ENCODE data around the gene TRPC4. TPM values are rescaled to one million over a fixed set of nuclear protein-coding genes. Genes with fewer than 3 reads are reported as not detected.

The TRPC4 gene
- total and polyA plus RNA-seq, 7 donors, result 0.03 to 0.59 (median 0.08) TPM

GRCh38 chr13:37700887-37701286 is 168.7 kb downstream of the TRPC4 start:
- Histone ChIP-seq H3K36me3 (ENCODE audit: insufficient read depth in 1 of 2, low read depth in 1 of 2) (no peaks in the 10 kb centered on the region), H3K4me3 (no peak overlapping the region), H3K9me3 (no peaks in the 10 kb centered on the region), H3K27me3 (ENCODE audit: insufficient read depth in 3 of 3, low read length in 2 of 3) (no peaks in the 10 kb centered on the region), H3K27ac (no peak overlapping the region), H3K4me1 (no peaks in the 10 kb centered on the region)
- TF ChIP-seq, protein P1, sequence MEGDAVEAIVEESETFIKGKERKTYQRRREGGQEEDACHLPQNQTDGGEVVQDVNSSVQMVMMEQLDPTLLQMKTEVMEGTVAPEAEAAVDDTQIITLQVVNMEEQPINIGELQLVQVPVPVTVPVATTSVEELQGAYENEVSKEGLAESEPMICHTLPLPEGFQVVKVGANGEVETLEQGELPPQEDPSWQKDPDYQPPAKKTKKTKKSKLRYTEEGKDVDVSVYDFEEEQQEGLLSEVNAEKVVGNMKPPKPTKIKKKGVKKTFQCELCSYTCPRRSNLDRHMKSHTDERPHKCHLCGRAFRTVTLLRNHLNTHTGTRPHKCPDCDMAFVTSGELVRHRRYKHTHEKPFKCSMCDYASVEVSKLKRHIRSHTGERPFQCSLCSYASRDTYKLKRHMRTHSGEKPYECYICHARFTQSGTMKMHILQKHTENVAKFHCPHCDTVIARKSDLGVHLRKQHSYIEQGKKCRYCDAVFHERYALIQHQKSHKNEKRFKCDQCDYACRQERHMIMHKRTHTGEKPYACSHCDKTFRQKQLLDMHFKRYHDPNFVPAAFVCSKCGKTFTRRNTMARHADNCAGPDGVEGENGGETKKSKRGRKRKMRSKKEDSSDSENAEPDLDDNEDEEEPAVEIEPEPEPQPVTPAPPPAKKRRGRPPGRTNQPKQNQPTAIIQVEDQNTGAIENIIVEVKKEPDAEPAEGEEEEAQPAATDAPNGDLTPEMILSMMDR (IDR thresholded peaks at IDR 0.05), result no peak
- 63 to 65% (median 65%) methylated on average over 2 of the region's 2 CpGs for WGBS, 3 donors
- DNase-seq (no peak), ATAC-seq (no peak)
- intact Hi-C loops (cut with DNase I), result no loop called here

DNA sequence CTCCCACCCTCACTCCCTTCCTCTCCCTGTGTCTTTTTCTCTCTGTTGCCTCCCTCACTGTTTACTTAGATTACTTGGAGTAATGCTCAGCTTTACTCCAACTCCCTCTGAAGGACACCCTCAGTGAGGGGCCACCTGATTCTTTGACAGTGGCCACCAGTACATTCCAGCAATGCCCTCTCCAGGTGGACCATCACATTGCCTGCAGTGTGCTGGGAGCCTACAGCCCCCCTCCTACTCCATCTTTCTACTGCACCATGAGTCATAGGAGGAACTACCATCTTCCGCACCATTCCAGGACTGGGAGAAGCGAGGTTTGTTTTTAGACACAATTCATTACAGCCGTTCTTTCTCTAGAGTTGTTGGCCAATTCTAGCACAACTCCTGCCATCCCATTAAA is 174.4 kb downstream of the TRPC4 start:
- no peaks in the 10 kb centered on the region for H3K4me1 ChIP-seq
- TF ChIP-seq, protein P1 (IDR thresholded peaks at IDR 0.05), result no peak
- no peaks in the 10 kb centered on the region for H3K9me3 ChIP-seq
- DNase-seq (no peak), ATAC-seq (no peak)
- no peak overlapping the region for H3K27ac ChIP-seq
- 91 to 94% (median 93%) methylated on average over 3 of the region's 3 CpGs for WGBS, 3 donors
- no peaks in the 10 kb centered on the region for H3K36me3 ChIP-seq (ENCODE audit: insufficient read depth in 1 of 2, low read depth in 1 of 2)
- H3K4me3 ChIP-seq, result no peak overlapping the region
- no peaks in the 10 kb centered on the region for H3K27me3 ChIP-seq (ENCODE audit: insufficient read depth in 3 of 3, low read length in 2 of 3)
- intact Hi-C loops (cut with DNase I), result no loop called here

DNA sequence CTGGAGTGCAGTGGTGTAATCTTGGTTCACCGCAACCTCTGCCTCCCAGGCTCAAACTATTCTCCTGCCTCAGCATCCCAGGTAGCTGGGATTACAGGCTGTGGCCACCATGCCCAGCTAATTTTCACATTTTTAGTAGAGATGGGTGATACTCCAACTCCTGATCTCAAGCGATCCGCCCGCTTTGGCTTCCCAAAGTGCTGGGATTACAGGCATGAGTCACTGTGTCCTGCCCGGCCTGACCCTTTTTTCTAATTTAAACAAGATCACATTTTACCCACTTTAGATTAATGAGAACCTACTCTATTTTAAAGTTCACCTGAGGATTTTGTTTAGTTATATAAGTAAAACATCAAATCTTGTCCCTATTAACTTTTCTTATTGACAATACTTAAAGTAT is 179.2 kb downstream of the TRPC4 start:
- TF ChIP-seq, protein P1 (IDR thresholded peaks at IDR 0.05), result no peak
- WGBS, 3 donors, result 78 to 91% (median 85%) methylated on average over 5 of the region's 5 CpGs
- Histone ChIP-seq H3K9me3 (no peaks in the 10 kb centered on the region), H3K36me3 (ENCODE audit: insufficient read depth in 1 of 2, low read depth in 1 of 2) (no peaks in the 10 kb centered on the region), H3K27me3 (ENCODE audit: insufficient read depth in 3 of 3, low read length in 2 of 3) (peaks cover 0 to 4% (median 0%) of the 10 kb centered on the region in 3 donors), H3K27ac (no peak overlapping the region), H3K4me1 (no peaks in the 10 kb centered on the region), H3K4me3 (no peak overlapping the region)
- intact Hi-C loops (cut with DNase I), result no loop called here
- DNase-seq, result no peak
- ATAC-seq, result no peak

- H3K9me3 ChIP-seq, result no peaks in the 10 kb centered on the region
- no peak overlapping the region for H3K27ac ChIP-seq
- DNase-seq (no peak), ATAC-seq (no peak)
- no peaks in the 10 kb centered on the region for H3K4me1 ChIP-seq
- TF ChIP-seq, protein P1 (IDR thresholded peaks at IDR 0.05), result no peak
- intact Hi-C loops (cut with DNase I), result loop anchor here in 1 of 2 donors (10.0 kb wide), 1 partner anchor 1798 kb away; no protein-coding TSS in a partner anchor
- peaks cover 0 to 4% (median 0%) of the 10 kb centered on the region in 3 donors for H3K27me3 ChIP-seq (ENCODE audit: insufficient read depth in 3 of 3, low read length in 2 of 3)
- H3K36me3 ChIP-seq (ENCODE audit: insufficient read depth in 1 of 2, low read depth in 1 of 2), result no peaks in the 10 kb centered on the region
- H3K4me3 ChIP-seq, result no peak overlapping the region
- WGBS, 3 donors, result 93 to 96% (median 96%) methylated on average over 2 of the region's 2 CpGs
These were observed 183.1 kb downstream of the TRPC4 start for GRCh38 chr13:37686501-37686900.

- 48 to 60% (median 57%) methylated on average over 5 of the region's 5 CpGs for WGBS, 3 donors
- H3K36me3 ChIP-seq (ENCODE audit: insufficient read depth in 1 of 2, low read depth in 1 of 2), result no peaks in the 10 kb centered on the region
- no peaks in the 10 kb centered on the region for H3K9me3 ChIP-seq
- TF ChIP-seq, protein P1 (IDR thresholded peaks at IDR 0.05), result no peak
- H3K4me3 ChIP-seq, result no peak overlapping the region
- no peak overlapping the region for H3K27ac ChIP-seq
- ATAC-seq, result no peak
- no peak for DNase-seq
- peaks cover 0 to 4% (median 0%) of the 10 kb centered on the region in 3 donors for H3K27me3 ChIP-seq (ENCODE audit: insufficient read depth in 3 of 3, low read length in 2 of 3)
- H3K4me1 ChIP-seq, result no peaks in the 10 kb centered on the region
- intact Hi-C loops (cut with DNase I), result loop anchor here in 1 of 2 donors (10.0 kb wide), 1 partner anchor 1800 kb away; no protein-coding TSS in a partner anchor
These were observed 184.4 kb downstream of the TRPC4 start for GRCh38 chr13:37685206-37685605.
